GM15510 (cell line): ENCODE measurements around the gene RGP1.

Experiments
- POLR2A ChIP-seq: IDR thresholded peaks from 3 replicates; pipeline ENCODE4 v1.6.1; 2011; ENCODE audit warnings: borderline replicate concordance; ENCODE audit not compliant: insufficient read length; ENCODE audit errors: extremely low read depth

The RGP1 gene

GRCh38 chr9:35748242-35748857 is 737 bp upstream of the RGP1 start:
- TF ChIP-seq POLR2A: no peak

GRCh38 chr9:35749515-35750255 is 598 bp downstream of the RGP1 start:
- no peak for TF ChIP-seq POLR2A

GRCh38 chr9:35750256-35750531 is 1.1 kb downstream of the RGP1 start:
- TF ChIP-seq POLR2A: no peak

GRCh38 chr9:35753466-35753865 is 4.4 kb downstream of the RGP1 start:
- no peak for TF ChIP-seq POLR2A

- TF ChIP-seq POLR2A: no peak
Measured at GRCh38 chr9:35754264-35754663, 5.2 kb downstream of the RGP1 start, which contains the start of gene MSMP. Gene MSMP, minus strand, starts transcription at chr9:35754276. Its CDS starts 147 bp downstream, at chr9:35754129.

GRCh38 chr9:35755071-35755470 is 6.0 kb downstream of the RGP1 start:
- no peak for TF ChIP-seq POLR2A

GRCh38 chr9:35756275-35757225 is 7.5 kb downstream of the RGP1 start:
- peak; percentile 44 for TF ChIP-seq POLR2A

- TF ChIP-seq POLR2A: peak; percentile 52
Measured at GRCh38 chr9:35757226-35757891, 8.3 kb downstream of the RGP1 start.

GRCh38 chr9:35757892-35758275 is 8.8 kb downstream of the RGP1 start:
- TF ChIP-seq POLR2A: no peak

GRCh38 chr9:35758475-35759050 is 9.5 kb downstream of the RGP1 start:
- TF ChIP-seq POLR2A: no peak

GRCh38 chr9:35759795-35760194 is 10.7 kb downstream of the RGP1 start:
- TF ChIP-seq POLR2A: no peak

GRCh38 chr9:35760651-35761050 is 11.6 kb downstream of the RGP1 start:
- no peak for TF ChIP-seq POLR2A

GRCh38 chr9:35763181-35763580 is 14.1 kb downstream of the RGP1 start:
- no peak for TF ChIP-seq POLR2A

- TF ChIP-seq POLR2A: no peak
Measured at GRCh38 chr9:35763803-35764202, 14.7 kb downstream of the RGP1 start.

- TF ChIP-seq POLR2A: no peak
Measured at GRCh38 chr9:35766997-35767396, 17.9 kb downstream of the RGP1 start.

GRCh38 chr9:35767458-35767857 is 18.4 kb downstream of the RGP1 start:
- no peak for TF ChIP-seq POLR2A

GRCh38 chr9:35769763-35770162 is 20.7 kb downstream of the RGP1 start:
- TF ChIP-seq POLR2A: no peak
